KG1 (cell line): ENCODE measurements around the gene CLCN3.
"Not testable (repeated sequence)": the region's sequence is repeated elsewhere in the genome, so short reads cannot be mapped to it uniquely, and the experiment has no call there.

Experiments used
- DNase-seq: peaks from one replicate; lab custom pipeline; 2025; lab: John Stamatoyannopoulos, UW

Gene CLCN3

DNA sequence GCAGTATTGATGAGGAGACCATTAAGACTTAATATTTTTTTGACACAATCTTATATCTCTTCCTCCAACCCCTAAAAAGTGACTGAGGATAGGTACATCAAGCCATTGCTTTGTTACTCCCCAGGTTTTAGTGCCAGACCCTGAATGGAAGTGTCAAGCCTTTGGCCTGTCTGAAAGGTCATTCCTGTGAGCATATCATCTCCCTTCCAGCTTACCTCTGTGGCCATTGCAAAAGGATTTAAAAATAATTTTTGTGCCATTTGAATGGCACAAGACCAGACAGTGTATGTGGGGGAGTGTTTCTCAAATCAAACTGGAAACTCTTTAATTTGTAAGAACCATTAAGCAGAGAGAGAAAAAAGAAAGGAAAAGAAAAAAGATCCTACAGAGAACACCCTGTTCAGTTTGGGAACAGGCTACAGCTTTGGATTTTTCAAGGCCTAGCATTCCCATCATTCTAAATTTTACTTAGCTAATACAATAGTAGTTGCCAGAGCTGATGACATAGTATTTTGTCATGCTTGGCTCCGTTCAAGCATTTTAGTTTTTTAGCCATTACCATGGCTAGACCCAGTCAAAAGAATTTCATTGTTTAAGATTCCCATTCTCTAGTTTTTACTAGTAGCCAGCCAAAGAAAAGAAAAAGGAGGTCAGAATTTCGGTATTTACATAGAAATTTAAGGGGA, 87.7 kb downstream of the CLCN3 start:
- no peak for DNase-seq

DNA sequence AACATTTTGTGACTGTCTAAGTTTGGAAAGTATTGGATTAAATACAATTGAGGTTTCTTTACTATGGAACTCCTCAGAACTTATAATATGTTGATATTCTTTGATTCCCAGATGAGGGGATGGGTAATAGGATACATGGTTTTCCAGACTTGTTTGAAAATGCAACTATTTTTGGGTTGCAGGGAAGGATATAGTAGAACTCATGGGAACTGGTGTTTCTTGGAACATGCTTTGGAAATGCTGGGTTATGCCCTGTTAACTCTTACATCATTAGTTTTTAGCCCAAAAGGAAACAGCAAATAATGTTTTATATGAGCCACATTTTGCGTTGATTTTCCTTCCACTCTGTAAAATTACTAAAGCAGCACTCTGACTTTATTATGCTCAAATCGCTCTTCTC, 95.4 kb downstream of the CLCN3 start:
- no peak for DNase-seq

- no peak for DNase-seq
These were observed 96.3 kb downstream of the CLCN3 start for GRCh38 chr4:169716677-169717076.

DNA sequence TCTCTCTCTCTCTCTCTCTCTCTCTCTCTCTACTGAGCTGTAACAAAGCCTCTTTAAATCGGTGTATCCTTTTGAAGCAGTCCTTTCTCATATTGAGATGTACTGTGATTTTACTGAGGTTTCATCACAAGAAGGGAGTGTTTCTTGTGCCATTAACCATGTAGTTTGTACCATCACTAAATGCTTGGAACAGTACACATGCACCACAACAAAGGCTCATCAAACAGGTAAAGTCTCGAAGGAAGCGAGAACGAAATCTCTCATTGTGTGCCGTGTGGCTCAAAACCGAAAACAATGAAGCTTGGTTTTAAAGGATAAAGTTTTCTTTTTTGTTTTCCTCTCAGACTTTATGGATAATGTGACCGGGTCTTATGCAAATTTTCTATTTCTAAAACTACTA, 100.2 kb downstream of the CLCN3 start:
- DNase-seq = no peak

DNA sequence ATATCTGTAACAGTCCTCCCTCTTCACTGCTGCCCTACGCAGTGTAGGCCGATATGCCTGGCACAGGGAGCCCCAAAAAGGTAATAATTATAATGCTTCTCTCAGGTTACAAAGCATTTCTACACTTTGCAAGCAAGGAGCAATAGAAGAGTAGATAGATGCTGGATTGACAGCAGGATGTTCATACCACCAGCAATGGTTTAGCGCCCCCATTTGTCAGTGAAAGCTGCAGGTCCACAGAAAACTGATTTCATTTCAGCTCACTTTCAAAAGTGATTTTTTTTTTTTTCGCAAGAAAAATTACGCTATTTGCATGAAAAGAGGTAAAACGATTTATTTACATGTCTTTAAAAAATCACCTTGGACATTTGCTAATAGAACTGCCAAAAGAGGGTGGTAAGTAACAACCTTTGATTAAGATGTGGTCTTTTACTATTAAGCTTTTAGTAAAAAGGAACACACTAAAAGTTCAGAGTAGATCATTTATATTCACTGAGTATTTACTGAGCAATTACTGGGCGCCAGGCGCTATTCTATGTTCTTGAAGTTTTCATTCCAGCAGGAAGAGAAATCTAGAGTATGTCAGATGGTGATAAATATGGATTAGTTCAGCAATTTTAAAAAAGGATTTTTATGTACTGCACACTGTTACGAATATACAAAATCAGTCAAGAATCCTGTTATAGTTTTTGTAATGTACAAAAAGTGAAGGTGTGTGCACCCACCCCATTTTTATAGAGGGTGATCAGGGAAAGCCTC, 103.0 kb downstream of the CLCN3 start:
- DNase-seq = no peak

- DNase-seq = no peak
These were observed 103.9 kb downstream of the CLCN3 start for GRCh38 chr4:169724260-169724659.

GRCh38 chr4:169727616-169728015, 107.2 kb downstream of the CLCN3 start:
- DNase-seq = no peak

GRCh38 chr4:169730564-169730963, 110.2 kb downstream of the CLCN3 start:
- DNase-seq = no peak

DNA sequence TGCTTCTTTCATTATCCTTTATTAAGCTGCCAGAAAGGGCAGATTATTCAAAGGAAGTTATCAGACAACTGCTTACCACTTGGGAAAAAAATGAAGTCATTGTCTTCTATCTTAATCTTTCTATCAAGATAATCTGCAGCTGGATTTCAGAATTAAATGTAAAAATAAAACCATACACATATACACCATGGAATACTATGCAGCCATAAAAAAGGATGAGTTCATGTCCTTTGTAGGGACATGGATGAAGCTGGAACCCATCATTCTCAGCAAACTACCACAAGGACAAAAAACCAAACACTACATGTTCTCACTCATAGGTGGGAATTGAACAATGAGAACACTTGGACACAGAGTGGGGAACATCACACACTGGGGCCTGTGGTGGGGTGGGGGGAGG, 118.2 kb downstream of the CLCN3 start:
- DNase-seq = not testable (repeated sequence)

DNA sequence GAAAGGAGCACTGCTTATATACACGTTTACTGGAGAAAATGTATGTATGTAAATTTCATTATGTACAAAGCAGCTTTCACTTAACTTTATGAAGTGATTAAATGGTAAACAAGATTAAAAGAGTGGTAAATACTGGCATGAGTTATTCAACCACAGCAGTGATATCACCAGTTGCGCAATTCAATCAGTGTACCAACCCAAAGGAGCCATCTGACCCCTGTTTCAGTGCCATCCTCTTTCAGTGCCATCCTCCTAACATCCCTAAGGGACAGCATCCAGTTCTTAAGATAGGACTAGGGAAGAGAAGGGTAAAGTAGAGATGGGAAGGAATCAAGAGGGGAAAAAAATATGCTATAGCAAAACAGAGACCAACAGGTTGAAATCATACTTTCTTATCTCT, 121.2 kb downstream of the CLCN3 start:
- DNase-seq = no peak

- DNase-seq = no peak
These were observed 124.2 kb downstream of the CLCN3 start for GRCh38 chr4:169744601-169745000.

GRCh38 chr4:169745291-169745690, 124.9 kb downstream of the CLCN3 start:
- no peak for DNase-seq

DNA sequence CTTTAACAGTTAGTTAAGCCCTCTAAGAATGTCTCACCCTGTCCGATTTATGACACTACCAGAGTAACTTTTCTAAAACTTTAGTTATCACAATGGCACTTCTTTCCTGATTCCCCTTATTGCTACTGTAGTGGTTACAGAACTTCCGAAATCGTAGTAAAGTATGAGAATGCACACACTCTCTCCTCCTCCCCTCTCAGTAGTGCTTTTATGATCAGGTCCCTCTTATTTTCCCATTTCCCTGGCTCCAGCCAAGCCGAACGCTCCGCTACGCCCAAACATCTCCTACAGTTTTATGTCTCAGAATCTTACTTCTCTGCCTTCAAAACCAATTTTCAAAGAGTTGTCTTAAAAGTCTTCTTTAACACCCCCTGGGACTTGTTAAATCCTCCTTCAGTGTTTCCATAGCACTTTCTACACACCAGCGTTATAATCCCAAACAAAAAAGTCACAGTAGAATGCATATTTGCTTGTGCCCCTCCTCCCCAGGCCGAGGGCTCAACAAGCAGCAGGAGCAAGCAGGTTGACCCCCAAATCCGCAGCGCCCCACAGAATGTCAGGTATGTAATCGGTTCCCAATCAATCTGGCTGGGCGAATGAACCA, 136.7 kb downstream of the CLCN3 start:
- DNase-seq = peak; percentile 1

- DNase-seq = peak; percentile 22
These were observed 137.3 kb downstream of the CLCN3 start, which contains the start of gene HPF1 for GRCh38 chr4:169757575-169758184. TSS of gene HPF1 (minus strand) at chr4:169757944. CDS start at chr4:169757877, 67 bp downstream.

GRCh38 chr4:169758401-169758962, 138.1 kb downstream of the CLCN3 start:
- no peak for DNase-seq

- no peak for DNase-seq
These were observed 141.5 kb downstream of the CLCN3 start for GRCh38 chr4:169761846-169762245.

DNA sequence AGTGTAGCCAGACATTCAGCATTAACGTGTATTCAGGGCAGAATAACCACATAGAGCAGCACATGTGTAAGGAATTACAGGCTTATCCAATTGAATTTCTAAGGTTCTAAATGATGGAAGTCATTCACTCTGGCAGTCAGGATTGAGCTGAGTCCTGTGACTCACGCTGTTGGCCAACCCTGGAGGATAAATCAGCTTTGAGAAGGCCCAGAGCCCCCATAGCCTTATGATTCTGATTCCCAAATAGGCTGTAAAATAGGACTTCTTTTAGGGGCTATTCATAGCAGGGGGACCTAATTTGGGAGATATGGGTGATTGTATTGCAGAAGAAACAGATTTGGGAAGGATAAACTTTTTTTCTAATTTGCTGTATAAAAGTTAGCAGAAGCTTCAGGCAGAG, 145.5 kb downstream of the CLCN3 start:
- no peak for DNase-seq

- DNase-seq = no peak
These were observed 146.4 kb downstream of the CLCN3 start for GRCh38 chr4:169766741-169767140.

DNA sequence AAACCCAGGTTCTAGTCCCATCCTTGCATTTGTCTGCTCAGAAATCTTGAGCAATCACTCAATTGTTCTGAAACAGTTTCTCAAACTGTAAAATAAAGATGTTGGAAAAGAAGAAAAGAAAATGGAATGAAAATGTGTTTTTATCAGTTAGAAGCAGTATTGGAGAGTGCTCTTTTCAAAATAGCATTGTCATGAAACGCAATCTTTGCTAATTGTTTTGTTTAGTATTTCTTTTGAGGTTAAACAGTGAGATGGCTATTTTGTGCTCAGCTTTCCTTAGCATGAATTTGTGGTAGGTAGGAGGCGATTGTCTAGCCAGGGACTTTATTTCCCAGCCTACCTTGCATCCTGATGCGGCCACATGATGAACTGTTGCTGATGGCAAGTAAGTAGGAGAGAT, 148.0 kb downstream of the CLCN3 start:
- DNase-seq = no peak

DNA sequence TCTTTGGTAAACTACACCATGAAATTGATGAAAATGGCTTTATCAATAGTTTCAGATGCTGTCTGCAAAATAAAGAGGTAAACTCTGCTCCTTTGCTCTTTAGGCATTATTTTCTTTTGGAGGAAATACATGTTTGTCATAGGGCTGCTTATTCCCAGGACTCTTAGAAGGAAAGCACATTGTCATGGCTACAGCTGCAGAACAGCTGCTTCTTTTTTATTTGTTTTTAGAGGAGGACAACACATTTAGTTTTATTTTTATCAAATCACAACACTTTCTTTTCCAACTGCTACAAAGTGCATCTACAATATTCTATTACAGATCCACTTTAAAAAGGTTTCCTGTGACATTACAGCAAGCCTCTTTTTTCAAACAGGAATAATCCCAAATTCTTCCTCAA, 150.0 kb downstream of the CLCN3 start:
- no peak for DNase-seq

DNA sequence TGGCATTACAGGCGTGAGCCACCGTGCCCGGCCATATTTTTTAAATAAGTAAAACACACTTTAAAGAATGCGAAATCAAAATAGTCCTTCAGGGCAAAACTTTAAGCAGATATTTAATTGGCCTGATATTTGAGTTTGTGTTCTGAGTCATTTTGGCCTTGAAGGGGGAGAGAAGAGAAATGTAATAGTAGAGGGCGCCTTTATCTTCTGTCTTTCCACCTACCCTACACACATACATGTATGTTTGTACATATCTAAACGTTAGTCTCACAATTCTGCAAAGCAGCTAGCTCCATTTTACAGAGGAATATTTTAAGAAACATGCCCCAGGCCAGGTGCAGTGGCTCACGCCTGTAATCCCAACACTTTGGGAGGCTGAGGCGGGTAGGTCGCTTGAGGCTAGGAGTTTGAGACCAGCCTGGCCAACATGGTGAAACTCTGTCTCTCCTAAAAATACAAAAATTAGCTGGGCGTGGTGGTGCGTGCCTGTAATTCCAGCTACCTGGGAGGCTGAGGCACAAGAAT, 151.2 kb downstream of the CLCN3 start:
- not testable (repeated sequence) for DNase-seq
